GM12892 (cell line): ENCODE results near the gene SCARB2. TPM values are rescaled to one million over a fixed set of nuclear protein-coding genes. Genes with fewer than 3 reads are reported as not detected.

ENCODE experiments used
- DNase-seq: peaks from one replicate; pipeline ENCODE4 v3.0.0; 2011; ENCODE audit not compliant: insufficient read length
- FAIRE-seq: peaks from 2 replicates; lab custom pipeline; 2011; peaks lifted over from hg19 to GRCh38; lab: Jason Lieb, UNC
- POLR2A ChIP-seq: IDR thresholded peaks from 2 replicates; pipeline ENCODE4 v1.6.1; 2011; ENCODE audit warnings: low read depth, low read length, control low read depth
- POLR2AphosphoS5 ChIP-seq: IDR thresholded peaks from 2 replicates; pipeline ENCODE4 v1.6.1; 2011; ENCODE audit warnings: low read depth, low read length, control low read depth
- TAF1 ChIP-seq: IDR thresholded peaks from 2 replicates; pipeline ENCODE4 v1.6.1; 2011; ENCODE audit warnings: low read depth, mild to moderate bottlenecking, control low read depth, low read length, borderline replicate concordance
- polyA plus RNA-seq: library from polyadenylated mRNA; unstranded; fragments of >200 nt; gene quantifications from one replicate; pipeline ENCODE4 v1.2.1, GENCODE V29; 2012; ENCODE audit warnings: missing spikeins, inconsistent platforms; ENCODE audit not compliant: missing spikeins

SCARB2 gene, protein sequence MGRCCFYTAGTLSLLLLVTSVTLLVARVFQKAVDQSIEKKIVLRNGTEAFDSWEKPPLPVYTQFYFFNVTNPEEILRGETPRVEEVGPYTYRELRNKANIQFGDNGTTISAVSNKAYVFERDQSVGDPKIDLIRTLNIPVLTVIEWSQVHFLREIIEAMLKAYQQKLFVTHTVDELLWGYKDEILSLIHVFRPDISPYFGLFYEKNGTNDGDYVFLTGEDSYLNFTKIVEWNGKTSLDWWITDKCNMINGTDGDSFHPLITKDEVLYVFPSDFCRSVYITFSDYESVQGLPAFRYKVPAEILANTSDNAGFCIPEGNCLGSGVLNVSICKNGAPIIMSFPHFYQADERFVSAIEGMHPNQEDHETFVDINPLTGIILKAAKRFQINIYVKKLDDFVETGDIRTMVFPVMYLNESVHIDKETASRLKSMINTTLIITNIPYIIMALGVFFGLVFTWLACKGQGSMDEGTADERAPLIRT
- polyA plus RNA-seq: 16.1 TPM

DNA sequence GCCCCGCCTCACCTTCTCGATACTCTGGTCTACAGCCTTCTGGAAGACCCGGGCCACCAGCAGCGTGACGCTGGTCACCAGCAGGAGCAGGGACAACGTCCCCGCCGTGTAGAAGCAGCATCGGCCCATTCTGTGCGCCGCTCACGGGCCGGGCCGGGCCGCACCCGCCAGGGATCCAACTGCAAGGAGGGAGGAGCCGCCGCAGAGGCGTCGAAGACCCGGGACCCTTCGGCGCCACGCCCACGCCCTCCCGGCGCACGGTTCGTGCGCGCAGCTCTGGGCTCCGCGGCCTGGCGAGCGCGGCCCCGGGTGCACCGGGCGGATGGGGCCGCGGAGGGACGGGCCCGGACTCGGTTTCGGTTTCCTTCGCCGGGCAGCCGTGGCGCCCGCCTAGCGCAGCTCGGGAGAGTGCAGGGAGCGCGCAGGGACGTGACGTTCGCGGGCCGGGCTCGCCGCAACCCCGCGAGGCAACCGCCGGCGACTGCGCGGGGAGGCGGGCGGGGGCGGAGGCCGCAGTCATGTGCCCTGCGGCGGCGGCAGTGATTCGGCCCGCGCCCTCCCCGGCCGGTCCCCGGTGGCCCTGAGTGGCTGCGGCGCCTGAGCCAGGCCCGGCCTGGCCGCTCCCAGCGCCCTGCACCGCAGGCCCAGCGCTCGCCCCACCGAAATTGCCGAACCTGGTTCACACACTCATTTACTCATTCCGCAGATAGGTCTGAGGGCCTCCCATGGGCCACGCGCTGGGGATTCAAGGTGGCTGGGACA is at the start of gene SCARB2:
Gene SCARB2, minus strand, starts transcription at position 410 of the 762 bp plus-strand sequence. Its CDS starts 281 bp downstream, at position 129.
- peak; percentile 62 for DNase-seq
- FAIRE-seq: peak; percentile 94
- 0 out of 2 replicates have a peak, but pooled peaks have one; percentile 21 for TF ChIP-seq POLR2AphosphoS5
- TF ChIP-seq TAF1: no peak
- peak; percentile 60; the same call in 1 of the 2 replicates for TF ChIP-seq POLR2A

DNA sequence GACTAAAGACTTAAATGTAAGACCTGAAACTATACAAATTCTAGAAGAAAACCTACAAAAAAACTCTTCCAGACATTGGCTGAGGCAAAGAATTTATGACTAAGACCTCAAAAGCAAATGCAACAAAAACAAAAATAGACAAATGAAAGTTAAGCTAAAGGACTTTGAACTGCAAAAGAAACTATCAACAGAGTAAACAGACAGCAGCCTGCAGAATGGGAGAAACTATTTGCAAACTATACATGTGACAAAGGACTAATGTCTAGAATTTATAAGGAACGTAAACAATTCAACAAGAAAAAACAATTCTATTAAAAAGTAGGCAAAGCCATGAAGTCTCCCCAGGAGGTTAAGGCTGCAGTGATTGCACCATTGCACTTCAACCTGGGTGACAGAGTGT is 46.9 kb upstream of the SCARB2 start:
- DNase-seq: no peak
- FAIRE-seq: no peak
- TF ChIP-seq POLR2A (no peak), TAF1 (no peak), POLR2AphosphoS5 (no peak)

DNA sequence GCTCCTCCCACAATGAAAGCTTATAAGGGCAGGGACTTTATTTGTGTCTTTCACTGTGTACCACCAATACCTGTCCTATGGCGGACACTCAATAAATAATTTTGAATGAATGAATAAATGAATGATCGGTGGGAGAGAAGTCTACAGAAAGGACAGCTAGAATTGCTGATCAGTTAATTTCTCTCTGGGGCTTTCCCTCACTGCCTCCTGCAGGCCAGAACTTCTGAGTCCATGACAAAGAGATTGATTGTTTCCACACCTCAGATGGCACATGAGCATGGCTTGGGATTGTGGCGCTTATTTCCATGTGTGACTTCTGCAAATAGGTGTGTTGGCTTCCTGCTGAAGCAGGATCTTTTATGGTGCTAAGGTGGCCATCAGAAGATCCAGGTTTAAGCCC is 44.2 kb upstream of the SCARB2 start:
- DNase-seq: no peak
- TF ChIP-seq POLR2AphosphoS5 (no peak), POLR2A (no peak), TAF1 (no peak)

DNA sequence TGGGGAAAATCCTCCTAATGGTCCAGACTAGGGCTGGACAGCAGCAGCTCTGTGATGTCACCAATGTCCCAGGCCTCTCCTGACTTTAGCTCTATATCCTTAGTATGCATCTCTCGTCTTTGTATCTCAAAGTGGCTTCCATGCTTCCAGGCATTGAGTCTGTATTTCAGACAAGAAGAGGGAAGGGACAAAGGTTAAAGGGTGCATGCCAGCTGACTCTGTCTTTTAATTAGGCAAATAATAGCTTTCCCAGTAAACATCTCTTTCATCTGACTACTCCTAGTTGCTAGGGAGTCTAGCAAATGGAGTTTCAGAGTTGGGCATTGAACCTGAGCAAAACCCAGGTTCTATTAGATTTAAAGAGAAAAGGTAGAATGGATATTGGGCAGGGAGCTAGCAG is 43.3 kb upstream of the SCARB2 start:
- FAIRE-seq (no peak), DNase-seq (no peak)
- no peak for TF ChIP-seq POLR2A
- no peak for TF ChIP-seq POLR2AphosphoS5
- no peak for TF ChIP-seq TAF1

More for the DNA sequence above, 44.2 kb upstream of the SCARB2 start:
- FAIRE-seq: no peak

DNA sequence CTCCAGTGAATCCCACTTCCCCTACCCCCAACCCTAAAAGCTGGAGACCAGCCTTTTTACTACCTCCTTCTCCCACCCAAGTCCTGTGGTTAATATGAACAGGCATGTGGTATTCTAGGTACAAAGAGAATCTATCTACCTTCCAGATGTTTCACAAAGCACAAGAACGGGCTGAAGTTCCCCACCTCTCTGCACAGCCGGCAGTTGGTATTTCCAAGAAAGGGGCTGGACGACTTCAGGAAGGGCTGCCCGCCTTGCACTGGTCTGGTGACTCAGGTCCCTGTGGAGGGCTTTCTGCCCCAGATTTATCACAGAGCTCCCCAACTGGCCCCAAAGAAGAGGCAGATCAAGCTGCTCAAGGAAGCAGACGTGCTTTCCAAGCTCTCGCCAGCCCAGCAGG is 42.4 kb upstream of the SCARB2 start:
- TF ChIP-seq POLR2A: no peak
- TF ChIP-seq POLR2AphosphoS5: no peak
- TF ChIP-seq TAF1: no peak
- FAIRE-seq: no peak
- no peak for DNase-seq

DNA sequence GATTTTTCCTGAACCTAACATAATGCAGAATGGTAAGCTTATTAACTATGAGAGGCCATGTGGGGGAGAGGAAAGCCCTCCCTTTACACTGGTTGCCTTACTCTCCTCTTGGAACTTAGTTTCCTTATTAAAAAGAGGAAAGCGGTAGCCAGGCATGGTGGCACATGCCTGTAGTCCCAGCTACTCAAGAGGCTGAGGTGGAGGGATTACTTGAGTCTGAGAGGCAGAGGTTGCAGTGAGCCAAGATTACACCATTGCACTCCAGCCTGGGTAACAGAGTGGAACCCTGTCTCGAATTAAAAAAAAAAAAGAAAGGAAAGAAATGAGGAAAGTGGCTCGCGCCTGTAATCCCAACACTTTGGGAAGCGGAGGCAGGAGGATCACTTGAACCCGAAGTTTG is 39.9 kb upstream of the SCARB2 start:
- DNase-seq (no peak), FAIRE-seq (no peak)

DNA sequence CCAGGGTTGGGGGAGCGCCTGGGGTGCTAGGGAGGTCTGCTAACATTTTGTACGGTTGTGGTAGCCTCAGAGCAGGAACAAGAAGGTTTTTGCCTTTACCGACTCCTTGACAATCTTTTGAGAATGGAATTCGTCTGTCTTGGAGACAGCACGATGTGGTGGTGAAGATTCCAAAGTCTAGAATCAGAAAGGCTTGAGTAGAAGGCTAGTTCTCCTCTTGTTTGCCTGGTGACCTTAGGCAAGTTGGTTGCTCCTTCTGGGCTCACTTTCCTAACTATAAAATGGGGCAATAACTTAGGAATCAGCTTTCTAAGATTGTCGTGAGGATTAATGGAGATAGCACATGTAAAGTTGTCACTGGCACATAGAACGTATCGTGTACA is 38.6 kb upstream of the SCARB2 start:
- TF ChIP-seq TAF1 (no peak), POLR2AphosphoS5 (no peak), POLR2A (no peak)
- DNase-seq: no peak
- FAIRE-seq: peak; percentile 14

More for the DNA sequence above, 39.9 kb upstream of the SCARB2 start:
- TF ChIP-seq POLR2AphosphoS5 (no peak), TAF1 (no peak), POLR2A (no peak)

DNA sequence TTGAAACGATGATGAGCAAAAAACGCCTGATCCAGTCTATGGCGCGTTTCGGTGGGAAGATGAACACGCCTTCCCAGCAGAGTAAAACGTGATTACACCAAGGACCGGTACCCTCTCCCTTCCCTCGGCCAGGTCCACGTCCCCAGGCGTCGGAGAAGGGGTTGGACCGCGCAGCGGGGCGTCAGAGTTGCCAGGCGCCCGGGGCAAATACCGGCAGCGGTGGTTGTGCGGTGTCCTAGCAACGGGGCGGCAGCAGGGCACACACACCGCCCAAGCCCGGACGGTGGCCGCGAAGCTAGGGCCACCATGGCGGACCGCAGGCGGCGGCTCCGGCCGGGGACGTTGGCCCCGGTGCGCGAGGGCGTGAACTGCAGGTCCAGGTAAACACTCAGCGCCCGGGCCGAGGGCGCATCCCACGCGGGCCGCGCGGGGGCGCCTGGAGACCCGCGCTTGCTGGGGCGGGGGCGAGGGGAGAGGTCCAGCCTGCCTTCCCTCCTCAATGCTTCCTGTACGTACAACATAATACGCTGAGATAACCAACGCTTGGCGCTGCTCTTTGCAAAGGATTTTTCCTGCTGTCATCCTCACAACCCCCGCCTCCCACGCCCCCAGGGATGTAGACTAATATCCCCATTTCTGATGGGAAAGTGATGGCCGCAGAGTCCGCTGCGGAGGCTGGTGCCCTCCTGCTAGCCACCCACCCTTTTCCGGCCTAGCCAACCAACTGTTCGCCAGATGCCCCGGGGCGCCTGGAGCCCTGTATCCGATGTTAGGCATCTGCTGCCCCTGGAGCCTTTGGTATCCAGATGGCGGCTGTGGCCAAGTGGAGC is 38.0 kb upstream of the SCARB2 start, which contains the start of gene FAM47E:
Gene FAM47E, plus strand, starts transcription at position 281 of the 830 bp plus-strand sequence. Its CDS starts 26 bp downstream, at position 307.
- no peak for FAIRE-seq
- TF ChIP-seq TAF1: no peak
- no peak for TF ChIP-seq POLR2AphosphoS5
- no peak for TF ChIP-seq POLR2A
- peak; percentile 33 for DNase-seq

DNA sequence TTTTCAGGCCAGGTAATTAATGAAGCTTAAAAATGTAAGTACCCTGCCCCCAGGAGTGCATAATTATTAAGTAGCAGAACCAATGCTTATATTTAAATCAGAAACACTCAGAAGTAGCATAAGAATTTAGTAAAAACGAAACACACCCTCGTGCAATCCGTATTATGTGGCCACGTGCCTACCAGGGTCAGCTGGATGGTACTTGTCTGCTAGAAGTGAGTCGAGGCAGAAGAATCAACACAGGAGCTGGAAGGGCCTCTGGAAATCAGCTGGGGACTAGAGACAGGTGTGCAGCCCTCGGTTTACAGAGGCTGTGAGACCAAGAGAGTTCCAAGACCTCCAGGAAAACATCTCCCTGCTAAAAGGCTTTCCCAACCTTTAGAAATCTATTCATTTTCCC is 37.3 kb upstream of the SCARB2 start:
- TF ChIP-seq POLR2AphosphoS5: no peak
- FAIRE-seq: no peak
- DNase-seq: no peak

DNA sequence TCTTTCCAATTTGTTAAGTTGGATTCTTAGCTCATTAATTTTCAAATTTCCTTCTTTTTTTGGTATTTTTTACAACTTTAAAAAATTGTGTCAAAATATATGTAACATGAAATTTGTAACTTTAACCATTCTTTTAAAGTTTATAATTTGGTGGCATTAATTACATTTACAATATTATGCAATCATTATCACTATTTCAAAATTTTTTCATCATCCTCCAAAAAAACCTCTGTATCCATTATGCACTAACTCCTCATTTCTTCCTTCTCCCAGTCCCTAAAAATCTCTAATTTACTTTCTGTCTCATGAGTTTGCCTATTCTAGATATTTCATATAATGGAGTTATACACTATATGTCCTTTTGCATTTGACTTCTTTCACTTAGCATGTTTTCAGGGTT is 33.2 kb upstream of the SCARB2 start:
- TF ChIP-seq POLR2AphosphoS5 (no peak), POLR2A (no peak), TAF1 (no peak)
- DNase-seq: no peak
- FAIRE-seq: no peak
